Activated CD8-positive, alpha-beta memory T cell treated with anti-CD3 and anti-CD28 coated beads, Interleukin-2, amount 50 U/mL, for 24 hours (primary cell): Measurements from ENCODE around the gene AGRP.

Experiments
- DNase-seq: peaks from one replicate; pipeline ENCODE4 v3.0.0-alpha.2; 2020; ENCODE audit errors: extremely low read depth

Gene AGRP

DNA sequence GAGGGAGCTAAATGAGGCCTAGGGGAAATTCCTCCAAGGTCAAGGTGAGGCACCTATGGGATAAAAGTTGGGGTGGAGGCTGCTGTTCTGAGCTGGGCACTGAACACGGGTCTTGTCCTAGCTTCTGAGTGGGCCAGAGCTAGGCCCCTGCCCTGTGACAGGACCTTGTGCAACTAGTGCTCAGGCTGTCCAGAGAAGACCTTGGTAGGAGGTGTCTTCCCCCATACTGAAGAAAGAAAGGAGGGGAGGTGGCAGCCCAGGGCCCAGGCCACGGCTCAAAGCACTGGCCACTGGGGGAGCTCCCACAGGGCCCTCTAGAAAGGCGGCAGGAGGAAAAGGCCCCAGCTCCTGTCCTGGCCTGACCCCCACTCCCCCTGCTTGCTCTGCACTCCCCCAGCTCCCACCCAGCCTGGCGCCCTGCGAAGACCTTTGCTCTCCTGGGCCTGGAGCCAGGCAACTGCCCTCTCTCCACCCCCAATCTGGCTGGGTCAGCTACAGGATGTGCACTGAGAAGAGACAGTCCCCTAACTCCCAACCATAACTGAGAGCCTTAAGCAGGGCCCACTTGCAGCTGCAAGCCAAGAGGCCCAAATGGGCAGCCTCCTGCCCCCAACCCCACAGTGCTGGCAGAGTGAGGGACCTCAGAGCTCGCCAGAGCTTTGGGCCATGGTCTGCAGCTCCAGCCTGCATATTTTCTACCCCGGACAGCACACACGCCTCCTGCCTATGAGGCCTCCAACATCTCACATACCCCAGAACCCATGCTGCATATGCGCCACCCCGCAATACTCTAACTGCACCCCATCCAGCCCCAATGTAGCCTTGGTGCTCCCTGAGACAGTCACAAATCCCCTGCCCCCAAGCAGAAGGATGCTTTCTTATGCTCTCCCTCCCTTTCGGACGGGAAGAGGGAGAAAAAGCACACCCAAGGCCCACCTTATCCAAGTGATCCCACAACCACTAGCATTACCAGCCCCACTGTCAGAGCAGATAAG is 37.1 kb downstream of the AGRP start:
- no peak for DNase-seq

DNA sequence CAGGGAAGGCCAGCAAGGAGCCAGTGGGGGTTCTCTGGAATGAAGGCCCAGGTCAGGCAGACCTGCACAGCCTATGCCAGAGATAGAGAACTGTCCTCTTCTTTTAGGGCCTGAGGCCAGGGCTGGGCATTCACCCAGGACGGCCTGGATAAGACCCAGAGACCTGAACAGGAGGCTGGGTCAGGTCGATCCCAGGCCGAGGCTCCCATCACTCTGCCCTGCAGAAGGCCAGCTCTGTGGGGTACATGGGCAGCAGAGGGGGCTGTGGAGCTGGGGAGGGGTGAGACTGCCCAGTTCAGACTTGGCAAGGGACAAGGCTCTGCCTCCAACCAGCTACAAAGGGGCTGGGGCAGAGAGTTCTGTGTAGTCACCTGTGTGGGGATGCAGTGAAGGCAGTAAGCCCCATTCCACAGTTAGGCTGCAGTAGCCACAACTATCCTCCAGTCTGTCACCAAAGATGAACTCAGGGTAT is 37.9 kb downstream of the AGRP start:
- no peak for DNase-seq

DNA sequence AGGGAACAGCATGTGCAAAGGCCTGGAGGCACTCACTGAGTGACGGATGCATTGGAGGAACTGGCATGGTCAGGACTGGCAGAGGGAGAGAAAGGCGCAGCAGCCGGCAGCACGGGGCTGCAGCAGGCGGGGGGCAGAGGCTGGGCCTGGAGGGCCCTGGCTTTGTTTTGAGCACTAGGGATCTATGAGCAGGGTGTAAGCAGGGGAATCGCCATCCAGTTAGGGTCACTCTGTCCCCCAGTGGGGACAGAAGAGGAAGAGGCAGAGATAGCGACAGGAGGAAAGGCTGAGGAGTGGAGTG is 38.3 kb downstream of the AGRP start:
- no peak for DNase-seq

DNA sequence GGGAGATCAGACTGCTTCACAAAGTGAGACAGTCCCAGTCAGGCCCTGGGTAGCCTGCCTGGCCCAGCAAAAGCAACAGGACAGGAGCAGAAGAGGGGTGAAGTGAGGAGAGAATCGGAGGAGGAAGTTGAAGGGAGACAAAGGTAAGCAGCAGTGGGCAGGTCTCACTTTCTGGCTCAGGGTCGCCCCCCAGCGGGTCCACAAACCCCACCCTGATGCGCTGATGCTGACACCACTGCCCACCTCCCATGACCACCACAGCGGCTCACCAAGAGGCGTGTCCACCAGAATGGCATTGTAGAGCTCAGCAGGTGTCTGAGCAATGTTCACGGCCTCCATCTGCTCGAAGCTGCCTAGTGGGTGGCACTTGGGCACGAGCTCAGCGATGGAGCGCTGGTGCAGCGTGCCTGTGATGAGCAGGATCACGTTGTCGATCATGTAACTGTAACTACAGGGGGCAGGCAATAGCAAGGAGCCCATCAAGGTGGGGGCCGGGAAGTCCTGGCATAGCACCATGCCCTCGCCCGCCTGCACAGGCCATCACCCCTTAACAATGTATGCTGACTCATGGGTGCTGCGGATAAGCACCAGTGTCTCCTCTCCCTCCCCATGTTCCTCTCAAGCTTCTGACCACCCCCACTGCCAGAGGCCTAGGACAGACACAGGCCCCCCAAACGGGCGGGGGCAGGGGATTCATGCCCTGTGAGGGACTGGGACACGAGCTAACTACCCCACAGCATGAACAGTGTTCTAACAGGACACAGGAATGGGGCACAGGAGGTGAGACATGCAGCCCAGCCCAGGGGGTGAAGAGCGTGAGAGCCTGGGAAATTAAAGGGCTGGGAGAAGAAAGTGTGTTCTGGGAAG is 38.9 kb downstream of the AGRP start:
- DNase-seq = no peak

DNA sequence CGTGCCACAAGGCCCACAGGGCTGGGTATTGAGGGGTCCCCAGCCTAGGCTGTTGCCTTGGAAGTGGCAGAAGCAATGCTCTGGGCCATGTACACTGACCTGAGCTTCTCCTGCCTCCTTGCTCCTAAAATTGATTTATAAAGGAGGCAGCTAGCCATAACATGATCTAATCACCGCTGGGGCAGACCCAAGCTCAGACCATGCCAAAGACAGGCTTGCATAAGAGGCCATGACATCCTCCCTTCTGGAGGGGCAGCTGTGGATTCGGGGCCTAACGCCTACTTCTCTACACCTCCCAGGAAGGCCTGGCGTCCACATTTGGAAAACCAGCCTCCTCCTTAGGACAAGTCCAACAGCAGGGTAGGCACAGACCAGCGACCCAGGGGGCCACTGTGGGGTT is 40.1 kb downstream of the AGRP start:
- no peak for DNase-seq

DNA sequence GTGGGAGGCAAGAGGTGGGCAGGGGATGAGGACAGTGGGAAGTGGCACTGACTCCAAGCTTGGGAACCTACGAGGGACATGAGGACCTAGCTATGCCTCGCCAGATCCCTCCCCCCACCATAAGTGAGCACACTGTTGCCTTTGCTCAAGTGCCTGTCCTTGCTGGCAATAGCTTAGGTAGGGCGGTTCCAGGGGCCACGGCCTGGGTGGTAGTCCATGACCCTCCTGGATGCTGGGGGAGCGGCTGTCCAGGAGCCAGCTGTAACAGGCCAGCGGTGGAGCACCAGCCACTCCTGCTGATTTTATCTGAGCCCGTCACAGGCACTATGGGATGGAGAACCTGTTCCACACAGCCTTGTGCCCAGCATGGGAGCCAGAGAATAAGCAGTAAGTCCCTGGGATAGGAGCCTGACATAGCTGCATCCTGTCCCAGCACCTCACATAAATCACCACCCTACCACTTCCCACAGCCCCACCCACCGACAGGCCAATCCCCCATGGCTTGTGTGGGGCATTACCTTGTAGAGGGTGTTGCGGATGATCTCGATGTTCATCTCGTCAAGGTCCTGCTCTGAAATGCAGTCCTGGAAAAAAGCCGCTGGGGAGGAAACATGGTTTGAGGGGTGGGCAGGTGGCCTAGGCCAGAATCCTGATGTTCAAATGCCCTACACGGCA is 40.6 kb downstream of the AGRP start:
- no peak for DNase-seq

DNA sequence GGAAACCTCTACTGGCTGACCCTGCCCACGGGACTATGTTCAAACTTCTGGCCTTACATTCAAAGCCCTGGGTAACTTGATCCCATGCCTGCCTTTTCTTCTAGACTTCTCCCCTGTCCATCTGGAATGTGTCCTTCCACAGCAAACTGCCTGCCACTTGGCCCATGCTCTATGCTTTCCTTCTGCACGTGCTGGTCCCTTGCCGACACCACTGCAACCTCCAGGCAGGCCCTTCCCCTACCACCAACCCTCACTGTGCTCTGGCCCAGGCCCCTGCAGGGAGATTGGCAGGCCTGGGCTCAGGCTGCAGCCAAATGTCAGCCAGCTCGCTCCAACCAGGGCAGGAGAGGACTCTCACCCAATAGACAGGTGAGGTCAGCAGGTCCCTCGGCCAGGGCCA is 41.4 kb downstream of the AGRP start:
- no peak for DNase-seq

DNA sequence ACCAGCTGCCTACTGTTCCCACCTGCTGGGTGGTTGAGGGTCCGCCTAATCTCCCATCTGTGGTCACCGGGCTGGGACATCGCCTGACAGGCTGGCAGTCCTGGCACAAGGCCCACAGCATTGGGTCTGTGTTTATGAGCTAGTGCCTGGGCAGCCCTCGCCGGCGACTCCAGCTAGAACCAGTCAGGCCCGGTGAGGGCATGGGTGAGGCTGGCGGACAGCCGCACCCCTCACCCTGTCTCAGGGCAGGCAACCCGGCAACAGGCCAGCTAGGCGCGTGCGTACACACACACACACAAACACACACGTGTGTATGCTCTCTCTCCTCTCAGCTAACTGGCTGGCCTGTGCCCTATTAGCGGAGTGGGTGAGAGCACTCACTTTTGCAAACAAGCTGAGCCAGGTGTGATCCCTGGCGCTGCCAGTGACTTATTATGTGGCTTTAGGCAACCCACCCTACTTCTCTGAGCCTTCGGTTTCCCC is 42.0 kb downstream of the AGRP start:
- DNase-seq = no peak

DNA sequence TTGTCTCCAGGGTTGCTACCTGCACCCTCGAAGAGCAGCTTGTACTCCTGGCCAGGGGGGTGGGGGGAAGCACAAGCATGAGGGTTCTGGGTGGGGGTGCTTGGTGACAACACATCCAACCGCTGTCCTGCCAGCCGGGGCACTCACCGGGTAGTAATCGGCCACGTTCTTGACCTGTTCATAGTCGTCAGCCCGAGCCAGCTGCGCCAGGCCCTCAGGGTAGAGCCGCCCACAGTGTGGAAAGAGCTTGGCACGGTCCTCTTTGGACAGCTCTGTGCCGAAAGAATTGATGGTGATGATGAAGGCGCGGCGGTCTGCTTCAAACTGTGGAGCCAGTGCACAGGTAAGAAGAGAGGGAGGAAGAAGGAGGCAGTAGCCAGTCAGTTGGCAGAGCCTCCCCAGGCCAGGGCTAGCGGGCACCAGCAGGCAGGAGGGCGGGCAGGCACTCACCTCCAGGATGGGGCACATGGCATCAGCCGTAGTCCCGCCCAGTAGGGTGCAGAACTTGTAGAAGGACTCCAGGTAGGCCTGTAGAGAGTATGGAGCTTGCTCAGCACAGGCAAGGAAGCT is 44.4 kb downstream of the AGRP start:
- DNase-seq = no peak

DNA sequence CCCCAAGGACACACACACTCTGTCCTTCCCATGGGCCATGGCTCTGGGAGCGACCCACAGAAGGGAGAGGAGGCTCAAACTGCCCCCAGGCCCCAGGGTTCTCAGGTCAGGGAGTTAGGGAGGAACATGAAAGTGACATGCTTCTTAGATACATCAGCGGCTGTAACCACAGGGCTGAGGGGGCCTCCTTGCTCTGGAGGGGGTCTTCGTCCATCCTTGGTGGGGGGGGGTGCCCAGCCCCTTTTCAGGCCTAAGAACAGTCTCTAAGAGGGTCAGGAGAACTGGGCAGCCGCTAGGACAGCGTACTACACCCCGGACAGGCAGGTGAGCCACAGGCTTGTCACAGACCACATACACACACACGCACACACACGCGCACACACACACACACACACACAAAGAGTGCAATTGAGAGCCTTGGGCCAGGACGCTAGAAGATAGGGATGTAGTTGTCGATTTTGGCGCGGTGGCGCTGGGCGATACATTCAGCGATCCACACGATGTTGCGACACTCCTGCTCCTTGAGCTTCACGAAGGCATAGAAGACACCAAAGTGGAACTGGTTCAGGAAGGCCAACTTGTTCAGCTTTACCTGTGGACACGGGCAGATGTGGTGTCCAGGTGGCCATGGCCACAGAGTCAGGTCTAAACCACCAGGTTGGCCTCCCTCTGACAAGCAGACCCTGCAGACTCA is 45.1 kb downstream of the AGRP start:
- DNase-seq = no peak

DNA sequence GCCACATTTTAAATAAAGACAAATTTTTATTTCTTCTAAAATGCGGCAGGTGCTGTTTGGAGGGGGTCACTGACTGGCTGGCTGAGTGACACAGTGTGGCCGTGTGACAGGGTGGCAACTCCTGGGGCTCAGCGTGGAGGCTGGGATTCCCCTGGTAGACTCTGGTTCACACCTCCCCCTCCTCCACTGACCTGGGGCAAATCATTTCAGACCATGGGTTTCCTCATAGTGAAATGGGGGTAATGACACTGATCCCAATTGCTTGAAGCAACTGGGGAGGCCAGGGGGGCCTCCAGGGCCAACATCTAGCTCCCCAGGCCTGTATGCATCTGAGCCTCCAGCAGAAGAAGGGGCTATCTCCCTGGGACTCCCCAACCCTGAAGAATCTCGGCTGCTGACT is 45.8 kb downstream of the AGRP start:
- DNase-seq = no peak

DNA sequence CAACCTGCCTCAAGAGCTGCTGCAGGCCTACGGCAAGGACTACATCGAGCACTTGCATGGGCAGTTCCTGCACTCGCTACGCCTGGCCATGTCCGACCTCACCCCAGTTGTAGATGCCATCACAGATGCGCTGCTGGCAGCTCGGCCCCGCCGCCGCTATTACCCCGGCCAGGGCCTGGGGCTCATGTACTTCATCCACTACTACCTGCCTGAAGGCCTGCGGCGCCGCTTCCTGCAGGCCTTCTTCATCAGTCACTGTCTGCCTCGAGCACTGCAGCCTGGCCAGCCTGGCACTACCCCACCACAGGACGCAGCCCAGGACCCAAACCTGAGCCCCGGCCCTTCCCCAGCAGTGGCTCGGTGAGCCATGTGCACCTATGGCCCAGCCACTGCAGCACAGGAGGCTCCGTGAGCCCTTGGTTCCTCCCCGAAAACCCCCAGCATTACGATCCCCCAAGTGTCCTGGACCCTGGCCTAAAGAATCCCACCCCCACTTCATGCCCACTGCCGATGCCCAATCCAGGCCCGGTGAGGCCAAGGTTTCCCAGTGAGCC is 46.6 kb downstream of the AGRP start:
- no peak for DNase-seq

DNA sequence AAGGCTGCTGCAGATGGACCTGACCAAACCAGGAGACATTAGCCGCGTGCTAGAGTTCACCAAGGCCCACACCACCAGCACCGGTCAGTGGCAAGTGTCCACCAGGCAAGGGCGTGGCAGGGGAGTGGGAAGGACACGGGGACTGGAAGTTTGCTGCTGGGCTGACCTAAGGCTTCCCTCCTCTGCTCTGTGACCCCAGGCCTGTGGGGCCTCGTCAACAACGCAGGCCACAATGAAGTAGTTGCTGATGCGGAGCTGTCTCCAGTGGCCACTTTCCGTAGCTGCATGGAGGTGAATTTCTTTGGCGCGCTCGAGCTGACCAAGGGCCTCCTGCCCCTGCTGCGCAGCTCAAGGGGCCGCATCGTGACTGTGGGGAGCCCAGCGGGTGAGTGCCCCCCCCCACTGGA is 47.6 kb downstream of the AGRP start:
- DNase-seq = no peak

DNA sequence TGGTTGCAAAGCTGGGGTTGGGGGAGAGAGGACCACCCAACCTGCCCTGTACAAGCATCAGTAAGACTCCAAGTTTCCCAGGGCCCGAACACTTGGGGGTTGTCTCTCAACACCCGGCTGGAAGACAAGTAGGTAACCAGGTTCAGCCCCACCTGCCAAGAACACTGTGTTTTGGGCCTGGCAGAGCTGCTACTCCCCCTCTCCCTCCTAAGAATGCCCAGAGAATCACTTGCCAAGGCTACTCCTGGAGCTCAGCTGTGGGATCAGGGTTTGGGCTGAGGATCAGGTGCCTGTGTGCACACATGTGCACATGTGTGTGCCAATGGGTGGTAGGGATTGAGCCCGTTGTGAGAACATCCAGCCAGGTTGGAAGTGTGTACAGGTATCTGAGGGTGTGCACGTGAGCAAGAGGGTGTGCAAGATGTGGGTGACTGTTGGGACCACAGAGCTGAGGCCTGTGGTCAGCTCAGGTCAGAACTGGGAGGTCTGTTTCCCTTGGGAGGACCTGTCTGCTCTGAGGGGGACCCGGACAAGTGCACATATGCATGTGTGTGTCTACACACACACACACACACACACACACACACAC is 50.1 kb downstream of the AGRP start:
- no peak for DNase-seq
